ENCODE results near the gene UBE3D.

GRCh38 chr6:82954937-82955577 is 110.6 kb downstream of the UBE3D start:
- TF ChIP-seq, protein P1, sequence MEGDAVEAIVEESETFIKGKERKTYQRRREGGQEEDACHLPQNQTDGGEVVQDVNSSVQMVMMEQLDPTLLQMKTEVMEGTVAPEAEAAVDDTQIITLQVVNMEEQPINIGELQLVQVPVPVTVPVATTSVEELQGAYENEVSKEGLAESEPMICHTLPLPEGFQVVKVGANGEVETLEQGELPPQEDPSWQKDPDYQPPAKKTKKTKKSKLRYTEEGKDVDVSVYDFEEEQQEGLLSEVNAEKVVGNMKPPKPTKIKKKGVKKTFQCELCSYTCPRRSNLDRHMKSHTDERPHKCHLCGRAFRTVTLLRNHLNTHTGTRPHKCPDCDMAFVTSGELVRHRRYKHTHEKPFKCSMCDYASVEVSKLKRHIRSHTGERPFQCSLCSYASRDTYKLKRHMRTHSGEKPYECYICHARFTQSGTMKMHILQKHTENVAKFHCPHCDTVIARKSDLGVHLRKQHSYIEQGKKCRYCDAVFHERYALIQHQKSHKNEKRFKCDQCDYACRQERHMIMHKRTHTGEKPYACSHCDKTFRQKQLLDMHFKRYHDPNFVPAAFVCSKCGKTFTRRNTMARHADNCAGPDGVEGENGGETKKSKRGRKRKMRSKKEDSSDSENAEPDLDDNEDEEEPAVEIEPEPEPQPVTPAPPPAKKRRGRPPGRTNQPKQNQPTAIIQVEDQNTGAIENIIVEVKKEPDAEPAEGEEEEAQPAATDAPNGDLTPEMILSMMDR (IDR thresholded peaks at IDR 0.05), result no peak
- TF ChIP-seq POLR2A (IDR thresholded peaks at IDR 0.05), result no peak

All from heart left ventricle (tissue), 13 donors.